Measurements from ENCODE around the gene SMIM35. TPM values are rescaled to one million over a fixed set of nuclear protein-coding genes. Genes with fewer than 3 reads are reported as not detected.

Gene SMIM35
- total and polyA plus RNA-seq, 2 of the 4 experiments (the other 2 are of a cell fraction): not detected

DNA sequence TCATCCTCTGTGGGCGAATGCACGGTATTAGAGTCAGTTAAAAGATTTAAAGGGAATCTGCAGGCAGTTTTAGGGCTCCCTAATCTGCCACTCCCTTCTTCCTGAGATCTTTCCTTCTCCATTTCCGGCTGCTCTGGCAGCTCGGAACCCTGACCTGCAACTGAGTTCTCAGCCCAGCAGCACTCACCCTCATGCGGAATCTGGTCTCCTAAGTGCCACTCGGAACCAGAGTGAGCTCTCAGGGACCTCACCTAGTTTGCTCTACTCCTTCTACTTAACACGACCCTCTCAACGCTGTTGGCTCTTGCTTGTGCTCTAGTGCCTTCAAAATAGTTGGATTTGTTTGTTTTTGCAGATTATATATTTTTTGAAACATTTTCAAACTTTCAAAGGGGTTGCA is 119.9 kb downstream of the SMIM35 start:
- H3K4me2 ChIP-seq (ENCODE audit: low read depth, low read length): no peak overlapping the region
- H3K36me3 ChIP-seq (ENCODE audit: control insufficient read depth, insufficient read depth, low read length): no peaks in the 10 kb centered on the region
- DNase-seq: no peak
- H3K9ac ChIP-seq (ENCODE audit: low read depth, low read length): no peak overlapping the region
- WGBS, 2 experiments (ENCODE audit: extremely low coverage in 2 of 2, insufficient read length in 1 of 2): 95% methylated on average over 3 of the region's 8 CpGs; no CpG with 5 or more reads in 1 of the 2 experiments
- ChIA-PET POLR2A (ENCODE audit: unreplicated experiment) (no interaction called here), CTCF (no interaction called here)
- no peak overlapping the region for H2BK15ac ChIP-seq (ENCODE audit: low read depth, low read length)
- intact Hi-C loops (cut with micrococcal nuclease): no loop called here
- ATAC-seq (ENCODE audit: low read depth): no peak
- no peaks in the 10 kb centered on the region for H3K4me1 ChIP-seq (ENCODE audit: control insufficient read depth, insufficient read depth, low read length)
- no peaks in the 10 kb centered on the region for H3K9me3 ChIP-seq (ENCODE audit: control insufficient read depth, insufficient read depth, low read length)
- H3K14ac ChIP-seq (replicated peaks; ENCODE audit: low read depth, low read length): no peak overlapping the region
- H3K27ac ChIP-seq (ENCODE audit: insufficient read depth, low read length): no peak overlapping the region
- no peaks in the 10 kb centered on the region for H3K9me1 ChIP-seq (ENCODE audit: insufficient read depth, low read length)
- no peak overlapping the region for H4K91ac ChIP-seq (ENCODE audit: insufficient read depth, low read depth, low read length)
- H4K8ac ChIP-seq (ENCODE audit: low read depth in 2 of 2, low read length in 2 of 2): no peak overlapping the region
- H3K18ac ChIP-seq (ENCODE audit: low read depth, low read length): no peak overlapping the region
- H2AFZ ChIP-seq (replicated peaks; ENCODE audit: low read length, poor library complexity): no peak overlapping the region
- H3K4me3 ChIP-seq (ENCODE audit: insufficient read depth, low read depth, low read length): no peak overlapping the region
- no peaks in the 10 kb centered on the region for H4K20me1 ChIP-seq (ENCODE audit: insufficient read depth, low read length)
- H2BK20ac ChIP-seq (ENCODE audit: low read depth, low read length): no peak overlapping the region
- TF ChIP-seq FOS (IDR thresholded peaks at IDR 0.05; ENCODE audit: low read depth, low read length): no peak
- no peak for TF ChIP-seq SMC3 (IDR thresholded peaks at IDR 0.05; ENCODE audit: low read depth, low read length)
- TF ChIP-seq POLR2A (IDR thresholded peaks at IDR 0.05; ENCODE audit: low read depth, low read length): no peak
- TF ChIP-seq NFE2L2 (IDR thresholded peaks at IDR 0.05; ENCODE audit: low read depth, low read length): no peak
- TF ChIP-seq MXI1 (IDR thresholded peaks at IDR 0.05; ENCODE audit: borderline replicate concordance, low read depth, low read length): no peak
- TF ChIP-seq, protein P1, sequence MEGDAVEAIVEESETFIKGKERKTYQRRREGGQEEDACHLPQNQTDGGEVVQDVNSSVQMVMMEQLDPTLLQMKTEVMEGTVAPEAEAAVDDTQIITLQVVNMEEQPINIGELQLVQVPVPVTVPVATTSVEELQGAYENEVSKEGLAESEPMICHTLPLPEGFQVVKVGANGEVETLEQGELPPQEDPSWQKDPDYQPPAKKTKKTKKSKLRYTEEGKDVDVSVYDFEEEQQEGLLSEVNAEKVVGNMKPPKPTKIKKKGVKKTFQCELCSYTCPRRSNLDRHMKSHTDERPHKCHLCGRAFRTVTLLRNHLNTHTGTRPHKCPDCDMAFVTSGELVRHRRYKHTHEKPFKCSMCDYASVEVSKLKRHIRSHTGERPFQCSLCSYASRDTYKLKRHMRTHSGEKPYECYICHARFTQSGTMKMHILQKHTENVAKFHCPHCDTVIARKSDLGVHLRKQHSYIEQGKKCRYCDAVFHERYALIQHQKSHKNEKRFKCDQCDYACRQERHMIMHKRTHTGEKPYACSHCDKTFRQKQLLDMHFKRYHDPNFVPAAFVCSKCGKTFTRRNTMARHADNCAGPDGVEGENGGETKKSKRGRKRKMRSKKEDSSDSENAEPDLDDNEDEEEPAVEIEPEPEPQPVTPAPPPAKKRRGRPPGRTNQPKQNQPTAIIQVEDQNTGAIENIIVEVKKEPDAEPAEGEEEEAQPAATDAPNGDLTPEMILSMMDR (conservative IDR thresholded peaks at IDR 0.05; ENCODE audit: low read depth, low read length): no peak
- no peak overlapping the region for H2AK5ac ChIP-seq (ENCODE audit: low read depth, low read length)
- no peak overlapping the region for H3K4ac ChIP-seq (ENCODE audit: low read depth, low read length)
- no TSS peak for BruUV-seq (replicated peaks)
- H3K56ac ChIP-seq (ENCODE audit: extremely low read depth, insufficient read depth, low read length): no peak overlapping the region
- H2AK9ac ChIP-seq (replicated peaks; ENCODE audit: low read depth, low read length, poor library complexity): no peak overlapping the region
- in situ Hi-C loops (cut with MboI; ENCODE audit: low sequenced_read_pairs): no loop called here
- no peak overlapping the region for H2BK120ac ChIP-seq (ENCODE audit: low read depth, low read length)
- no peak overlapping the region for H4K5ac ChIP-seq (ENCODE audit: low read depth, low read length)
- dilution Hi-C loops (cut with HindIII; ENCODE audit: low sequenced_read_pairs, unreplicated experiment): no loop called here
- no peak overlapping the region for H2BK5ac ChIP-seq (ENCODE audit: low read depth, low read length, poor library complexity, severe bottlenecking)
- H3K79me1 ChIP-seq (ENCODE audit: low read depth in 1 of 2, low read length in 2 of 2): no peaks in the 10 kb centered on the region
- H3K23ac ChIP-seq (ENCODE audit: low read depth, low read length): no peak overlapping the region
- H3K27me3 ChIP-seq (ENCODE audit: control insufficient read depth, insufficient read depth, low read length): no peaks in the 10 kb centered on the region; the same call in 1 of the 2 replicates
